GM19351 (cell line): ENCODE results near the gene THBS1.

Experiments used
- ATAC-seq: cut with Tn5 transposase; IDR thresholded peaks from one replicate; pipeline ENCODE4 v1.9.1; 2021; ENCODE audit warnings: mild to moderate bottlenecking, moderate library complexity; ENCODE audit not compliant: unreplicated experiment

The THBS1 gene

GRCh38 chr15:39587731-39588530, 7.1 kb downstream of the THBS1 start:
- no peak for ATAC-seq

- no peak for ATAC-seq
Observed at GRCh38 chr15:39588531-39589192, 7.8 kb downstream of the THBS1 start.

GRCh38 chr15:39589193-39589814, 8.4 kb downstream of the THBS1 start:
- no peak for ATAC-seq

- no peak for ATAC-seq
Observed at GRCh38 chr15:39589815-39590644, 9.2 kb downstream of the THBS1 start.

GRCh38 chr15:39591141-39591895, 10.4 kb downstream of the THBS1 start:
- no peak for ATAC-seq

- ATAC-seq: no peak
Observed at GRCh38 chr15:39591896-39592315, 11.0 kb downstream of the THBS1 start.

- no peak for ATAC-seq
Observed at GRCh38 chr15:39592500-39592899, 11.6 kb downstream of the THBS1 start.

- no peak for ATAC-seq
Observed at GRCh38 chr15:39593071-39593655, 12.3 kb downstream of the THBS1 start.

GRCh38 chr15:39593656-39594445, 13.0 kb downstream of the THBS1 start:
- ATAC-seq: peak; percentile 70

GRCh38 chr15:39594446-39595337, 13.8 kb downstream of the THBS1 start:
- no peak for ATAC-seq

- no peak for ATAC-seq
Observed at GRCh38 chr15:39595338-39596221, 14.7 kb downstream of the THBS1 start.

GRCh38 chr15:39596358-39597051, 15.6 kb downstream of the THBS1 start:
- ATAC-seq: no peak

GRCh38 chr15:39597336-39597735, 16.5 kb downstream of the THBS1 start:
- no peak for ATAC-seq

GRCh38 chr15:39597751-39598185, 16.9 kb downstream of the THBS1 start:
- ATAC-seq: no peak

- no peak for ATAC-seq
Observed at GRCh38 chr15:39598186-39598850, 17.4 kb downstream of the THBS1 start.
